Subcutaneous adipose tissue (tissue), 4 donors: ENCODE measurements around the gene TMPRSS2. TPM values are rescaled to one million over a fixed set of nuclear protein-coding genes. Genes with fewer than 3 reads are reported as not detected.

Source experiments
- CTCF ChIP-seq: fragments of 450-650 bp; IDR thresholded peaks from one replicate; pipeline ENCODE4 v1.5.1; 2016; ENCODE audit warnings: low read depth, mild to moderate bottlenecking, control low read depth, antibody characterized with exemption, moderate library complexity
- total RNA-seq, 4 donors: library from RNA; depleted of rRNA; stranded (reverse); fragments of >200 nt; gene quantifications; one replicate each; pipeline ENCODE4 v1.1.0, GENCODE V29; 2016

The TMPRSS2 gene
- total RNA-seq, 4 donors from 2014 or later = 0.19 to 1.5 TPM; not detected in 2

GRCh38 chr21:41439248-41439647, 68.7 kb downstream of the TMPRSS2 start:
- no peak for TF ChIP-seq CTCF

- no peak for TF ChIP-seq CTCF
These were observed 69.4 kb downstream of the TMPRSS2 start for GRCh38 chr21:41438425-41439113.

- TF ChIP-seq CTCF = no peak
These were observed 70.2 kb downstream of the TMPRSS2 start for GRCh38 chr21:41437729-41438128.

- TF ChIP-seq CTCF = no peak
These were observed 72.3 kb downstream of the TMPRSS2 start for GRCh38 chr21:41435706-41436105.

- TF ChIP-seq CTCF = no peak
These were observed 74.4 kb downstream of the TMPRSS2 start for GRCh38 chr21:41433566-41433965.

- no peak for TF ChIP-seq CTCF
These were observed 75.1 kb downstream of the TMPRSS2 start for GRCh38 chr21:41432562-41433460.
